Activated naive CD4-positive, alpha-beta T cell treated with anti-CD3 and anti-CD28 coated beads, Interleukin-2, amount 50 U/mL, for 72 hours (primary cell): ENCODE results near the gene ATR. TPM values are rescaled to one million over a fixed set of nuclear protein-coding genes. Genes with fewer than 3 reads are reported as not detected.
"Not testable (repeated sequence)": the region's sequence is repeated elsewhere in the genome, so short reads cannot be mapped to it uniquely, and the experiment has no call there.

Experiments
- ATAC-seq, 2 donors: fragments of 150-1000 bp; cut with Tn5 transposase; 2 replicates each; pipeline ENCODE4 v1.10.0; 2021; ENCODE audit warnings: mild to moderate bottlenecking in 2 of 2, moderate library complexity in 2 of 2
- DNase-seq, 2 donors: peaks; one replicate each; pipeline ENCODE4 v3.0.0; 2021 to 2022; ENCODE audit warnings: low spot score in 2 of 2
- H3K27ac Mint-ChIP-seq, 2 donors: one replicate each; pipeline ENCODE4 v1.8.0; 2022; ENCODE audit warnings: mild to moderate bottlenecking in 2 of 2, mixed read lengths in 2 of 2
- H3K36me3 Mint-ChIP-seq, 2 donors: one replicate each; pipeline ENCODE4 v1.8.0; 2022; ENCODE audit warnings: mixed read lengths in 2 of 2
- H3K9me3 Mint-ChIP-seq, 2 donors: one replicate each; pipeline ENCODE4 v1.8.0; 2022; ENCODE audit warnings: mixed read lengths in 2 of 2
- total RNA-seq, 2 donors: library from RNA; stranded (reverse); gene quantifications; one replicate each; pipeline ENCODE4 v1.2.3, GENCODE V29; 2022

Gene ATR
- total RNA-seq, 2 donors from 2014 or later, result 33.1 to 45.0 TPM

DNA sequence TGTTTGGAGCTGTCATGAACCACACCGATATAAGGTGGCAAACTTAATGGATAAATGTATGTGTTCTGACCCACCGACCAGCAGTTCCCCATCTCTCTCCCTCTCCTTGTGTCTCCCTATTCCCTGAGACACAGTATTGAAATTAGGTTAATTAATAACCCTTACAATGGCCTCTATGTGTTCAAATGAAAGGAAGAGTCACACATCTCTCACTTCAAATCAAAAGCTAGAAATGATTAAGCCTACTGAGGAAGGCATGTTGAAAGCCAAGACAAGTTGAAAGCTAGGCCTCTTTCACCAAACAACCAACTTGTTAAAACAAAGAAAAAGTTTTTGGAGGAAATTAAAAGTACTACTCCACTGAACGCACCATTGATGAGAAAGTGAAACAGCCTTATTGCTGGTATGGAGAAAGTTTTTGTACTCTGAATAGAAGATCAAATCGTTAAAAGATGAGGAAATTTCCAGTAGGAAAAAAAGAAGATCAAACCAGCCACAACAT lies 15.0 kb downstream of the ATR start:
- peak in 1 of 2 donors; percentile 68 for ATAC-seq
- H3K36me3 Mint-ChIP-seq, result peaks cover 0 to 25% of the 10 kb centered on the region in 2 donors

GRCh38 chr3:142560118-142560517 lies 18.4 kb downstream of the ATR start:
- DNase-seq (no peak), ATAC-seq (no peak)
- Mint-ChIP-seq H3K9me3 (no peaks in the 10 kb centered on the region), H3K36me3 (peaks cover 10 to 32% of the 10 kb centered on the region in 2 donors), H3K27ac (no peak overlapping the region)

More for the DNA sequence above, 15.0 kb downstream of the ATR start:
- H3K9me3 Mint-ChIP-seq, result no peaks in the 10 kb centered on the region
- DNase-seq, result no peak
- H3K27ac Mint-ChIP-seq, result peak overlapping the region; percentile 19 to 23

DNA sequence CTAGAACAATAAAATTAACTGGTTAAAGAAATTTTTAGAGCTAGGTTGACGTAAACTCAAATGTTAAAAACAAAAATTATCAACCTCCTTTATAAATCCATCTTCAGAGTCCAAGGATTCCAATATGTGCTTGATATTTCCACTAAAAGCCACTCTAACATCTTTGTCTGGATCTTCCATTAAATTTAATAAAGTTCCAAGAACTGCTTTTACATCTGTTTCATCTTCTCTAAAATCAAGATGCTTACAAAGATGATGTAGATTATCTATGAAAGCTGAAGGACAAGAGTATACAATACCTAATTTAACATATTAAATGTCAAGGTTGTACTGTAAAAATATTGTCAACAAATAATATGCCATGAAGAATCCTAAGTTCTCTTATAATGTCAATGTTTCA lies 24.8 kb downstream of the ATR start:
- no peak overlapping the region for H3K27ac Mint-ChIP-seq
- DNase-seq (no peak), ATAC-seq (no peak)
- peaks cover 40 to 50% of the 10 kb centered on the region in 2 donors for H3K36me3 Mint-ChIP-seq
- H3K9me3 Mint-ChIP-seq, result no peaks in the 10 kb centered on the region

- H3K27ac Mint-ChIP-seq, H3K9me3 Mint-ChIP-seq, DNase-seq, ATAC-seq: not testable (repeated sequence)
- H3K36me3 Mint-ChIP-seq, result peaks cover 40 to 50% of the 10 kb centered on the region in 2 donors
Observed at GRCh38 chr3:142552579-142552978, 26.0 kb downstream of the ATR start.

DNA sequence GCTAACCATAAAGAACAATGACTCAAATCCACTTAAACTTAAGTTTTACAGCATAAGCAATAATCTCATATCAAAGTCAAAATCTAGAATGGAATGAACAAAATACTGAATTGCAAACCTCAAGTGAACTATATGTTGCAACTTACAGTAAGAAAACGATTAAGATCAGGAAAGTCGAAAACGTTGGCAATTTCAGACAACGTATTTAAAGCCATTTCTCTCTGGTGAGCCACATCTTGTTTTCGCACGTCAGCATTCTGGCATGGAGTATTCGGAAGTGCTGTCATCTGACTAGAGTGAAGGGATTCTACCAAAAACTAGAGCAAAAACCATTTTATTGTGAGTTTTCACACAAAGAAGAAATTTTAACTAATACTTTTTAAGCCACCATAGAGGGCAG lies 28.5 kb downstream of the ATR start:
- peaks cover 29 to 36% of the 10 kb centered on the region in 2 donors for H3K36me3 Mint-ChIP-seq
- no peak overlapping the region for H3K27ac Mint-ChIP-seq
- no peaks in the 10 kb centered on the region for H3K9me3 Mint-ChIP-seq
- DNase-seq (no peak), ATAC-seq (no peak)

- DNase-seq (no peak), ATAC-seq (no peak)
- peaks cover 0 to 12% of the 10 kb centered on the region in 2 donors for H3K36me3 Mint-ChIP-seq
- H3K9me3 Mint-ChIP-seq, result no peaks in the 10 kb centered on the region
- peak overlapping the region; percentile 15 to 65 for H3K27ac Mint-ChIP-seq
Observed at GRCh38 chr3:142543307-142543706, 35.2 kb downstream of the ATR start.

DNA sequence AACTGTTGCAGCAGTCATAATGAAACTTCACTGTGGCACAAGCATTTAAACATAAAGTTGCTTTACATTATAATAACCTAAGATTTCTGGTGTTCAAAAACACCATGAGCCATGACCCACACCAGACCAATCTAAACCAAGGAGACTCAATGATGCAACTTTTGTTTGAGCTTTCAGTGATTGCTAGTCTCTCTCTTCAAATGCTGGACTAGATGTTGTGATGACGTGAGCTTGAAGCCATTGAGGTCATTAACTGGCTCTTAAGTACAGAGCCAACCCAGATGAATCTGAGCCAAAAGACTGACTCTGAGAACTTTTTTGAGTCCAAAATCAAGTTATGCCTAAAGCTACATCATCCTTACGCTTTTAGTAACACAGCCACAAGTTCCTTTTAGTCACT lies 36.5 kb downstream of the ATR start:
- no peak for ATAC-seq
- peaks cover 0 to 12% of the 10 kb centered on the region in 2 donors for H3K36me3 Mint-ChIP-seq
- no peak overlapping the region for H3K27ac Mint-ChIP-seq
- DNase-seq, result no peak
- no peaks in the 10 kb centered on the region for H3K9me3 Mint-ChIP-seq

DNA sequence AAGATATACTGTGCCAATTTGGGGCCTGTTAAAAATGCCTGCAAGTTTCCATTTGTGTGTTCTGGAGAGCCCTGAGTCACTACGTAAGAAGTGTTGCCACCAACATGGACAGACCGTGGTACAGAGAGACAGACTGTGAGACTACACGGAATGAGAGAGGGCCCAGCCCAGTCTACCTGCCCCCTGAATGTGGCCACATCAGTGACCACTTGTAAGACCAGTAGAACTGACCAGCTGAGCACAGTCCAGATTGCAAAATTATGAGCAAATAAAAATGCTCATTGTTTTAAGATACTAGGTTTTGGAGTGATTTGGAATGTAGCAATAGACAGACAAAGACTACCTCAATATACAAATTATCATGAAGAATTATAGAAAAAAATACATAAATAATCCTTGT lies 42.0 kb downstream of the ATR start:
- Mint-ChIP-seq H3K27ac (no peak overlapping the region), H3K36me3 (peaks cover 34 to 40% of the 10 kb centered on the region in 2 donors)
- DNase-seq, result no peak

GRCh38 chr3:142534543-142534942 lies 44.0 kb downstream of the ATR start:
- Mint-ChIP-seq H3K36me3 (peaks cover 37 to 39% of the 10 kb centered on the region in 2 donors), H3K9me3 (peaks cover 0 to 8% of the 10 kb centered on the region in 2 donors), H3K27ac (no peak overlapping the region)
- no peak for DNase-seq
- ATAC-seq, result no peak

More for the DNA sequence above, 42.0 kb downstream of the ATR start:
- no peak for ATAC-seq
- H3K9me3 Mint-ChIP-seq, result peaks cover 0 to 8% of the 10 kb centered on the region in 2 donors

GRCh38 chr3:142530296-142530695 lies 48.2 kb downstream of the ATR start:
- Mint-ChIP-seq H3K9me3 (peaks cover 0 to 8% of the 10 kb centered on the region in 2 donors), H3K36me3 (peaks cover 39 to 40% of the 10 kb centered on the region in 2 donors), H3K27ac (no peak overlapping the region)
- no peak for DNase-seq
- no peak for ATAC-seq

DNA sequence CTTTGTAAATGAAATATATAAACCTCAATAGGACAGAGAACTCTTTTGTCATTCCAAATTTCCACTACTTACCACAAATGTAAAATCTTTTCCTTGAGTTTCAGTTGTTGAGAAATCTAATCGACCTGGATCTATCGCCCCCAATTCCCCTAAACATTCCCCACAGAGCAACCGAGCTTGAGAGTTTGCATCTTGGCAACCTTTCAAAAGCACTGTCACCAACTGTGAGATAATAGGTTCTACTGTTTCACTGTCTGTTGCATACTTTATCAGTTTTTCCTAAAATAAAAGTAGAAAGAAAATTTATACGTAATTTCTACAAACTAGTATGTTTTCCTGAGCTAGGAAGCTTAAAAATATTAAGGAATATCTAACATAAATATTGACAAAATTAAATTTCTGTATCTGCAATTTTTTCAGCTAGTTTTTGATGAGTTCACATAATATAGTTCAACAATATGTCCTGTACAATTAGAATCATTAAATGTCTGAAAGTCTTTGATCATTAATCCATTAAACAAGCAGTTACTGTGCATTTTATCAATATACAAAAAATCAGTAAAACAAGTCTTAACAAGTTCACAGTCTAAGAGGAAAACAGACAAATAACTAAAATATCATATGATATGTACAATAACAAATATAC lies 54.5 kb downstream of the ATR start:
- DNase-seq (no peak), ATAC-seq (no peak)
- Mint-ChIP-seq H3K27ac (no peak overlapping the region), H3K36me3 (peaks cover 19 to 30% of the 10 kb centered on the region in 2 donors), H3K9me3 (no peaks in the 10 kb centered on the region)

DNA sequence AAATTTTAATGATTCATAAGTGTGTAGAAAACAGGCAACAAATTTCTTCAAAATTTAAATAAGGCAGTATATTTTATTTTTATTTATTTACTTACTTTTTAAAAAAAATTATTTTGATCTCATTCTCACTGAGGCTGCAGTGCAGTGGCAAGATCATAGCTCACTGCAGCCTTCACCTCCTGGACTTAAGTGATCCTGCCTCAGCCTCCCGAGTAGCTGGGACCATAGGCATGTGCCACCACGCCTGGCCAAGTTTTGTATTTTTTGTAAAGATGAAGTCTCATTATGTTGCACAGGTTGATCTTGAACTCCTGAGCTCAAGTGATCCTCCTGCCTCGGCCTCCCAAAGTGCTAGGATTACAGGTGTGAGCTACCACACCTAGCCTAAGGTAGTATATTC lies 69.5 kb downstream of the ATR start:
- ATAC-seq (peak in 1 of 2 donors; percentile 40), DNase-seq (no peak)
- peak overlapping the region; percentile 69 to 80 for H3K27ac Mint-ChIP-seq
- no peaks in the 10 kb centered on the region for H3K9me3 Mint-ChIP-seq
- H3K36me3 Mint-ChIP-seq, result peaks cover 14 to 24% of the 10 kb centered on the region in 2 donors

GRCh38 chr3:142507241-142507640 lies 71.3 kb downstream of the ATR start:
- DNase-seq, result no peak
- Mint-ChIP-seq H3K9me3 (peaks cover 0 to 4% of the 10 kb centered on the region in 2 donors), H3K36me3 (peaks cover 14 to 31% of the 10 kb centered on the region in 2 donors), H3K27ac (peak overlapping the region; percentile 2 to 41)
- no peak for ATAC-seq

DNA sequence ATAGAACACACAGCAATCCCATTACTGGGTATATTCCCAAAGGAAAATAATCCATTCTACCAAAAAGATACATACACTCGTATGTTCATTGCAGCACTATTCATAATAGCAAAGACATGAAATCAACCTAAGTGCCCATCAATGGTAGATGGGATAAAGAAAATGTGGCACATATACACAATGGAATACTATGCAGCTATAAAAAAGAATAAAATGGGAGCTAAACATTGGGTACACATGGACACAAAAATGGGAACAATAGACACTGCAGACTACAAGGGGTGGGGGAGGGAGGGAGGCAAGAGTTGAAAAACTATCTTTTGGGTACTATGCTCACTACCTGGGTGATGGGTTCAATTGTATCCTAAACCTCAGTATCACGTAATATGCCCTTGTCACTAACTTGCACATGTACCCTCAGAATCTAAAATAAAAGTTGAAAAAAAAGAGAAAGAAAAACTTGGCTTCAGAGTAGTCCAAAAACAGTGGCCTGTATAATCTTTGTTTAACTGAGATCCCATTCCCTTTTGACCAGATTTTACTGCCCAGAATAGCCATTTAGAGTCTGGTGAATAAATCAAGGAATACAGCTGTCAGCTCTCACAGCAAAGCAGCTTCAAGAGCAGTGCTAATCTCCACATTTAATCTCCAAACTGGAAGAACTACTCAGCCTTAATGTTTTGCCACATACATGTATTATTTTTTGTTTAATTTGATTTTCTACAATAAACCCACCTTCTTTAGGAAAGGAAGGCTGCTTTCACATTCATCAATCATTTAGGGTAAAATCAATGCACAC lies 76.1 kb downstream of the ATR start:
- DNase-seq (no peak), ATAC-seq (no peak)
- Mint-ChIP-seq H3K36me3 (peaks cover 10 to 38% of the 10 kb centered on the region in 2 donors), H3K9me3 (peaks cover 0 to 7% of the 10 kb centered on the region in 2 donors), H3K27ac (no peak overlapping the region)

DNA sequence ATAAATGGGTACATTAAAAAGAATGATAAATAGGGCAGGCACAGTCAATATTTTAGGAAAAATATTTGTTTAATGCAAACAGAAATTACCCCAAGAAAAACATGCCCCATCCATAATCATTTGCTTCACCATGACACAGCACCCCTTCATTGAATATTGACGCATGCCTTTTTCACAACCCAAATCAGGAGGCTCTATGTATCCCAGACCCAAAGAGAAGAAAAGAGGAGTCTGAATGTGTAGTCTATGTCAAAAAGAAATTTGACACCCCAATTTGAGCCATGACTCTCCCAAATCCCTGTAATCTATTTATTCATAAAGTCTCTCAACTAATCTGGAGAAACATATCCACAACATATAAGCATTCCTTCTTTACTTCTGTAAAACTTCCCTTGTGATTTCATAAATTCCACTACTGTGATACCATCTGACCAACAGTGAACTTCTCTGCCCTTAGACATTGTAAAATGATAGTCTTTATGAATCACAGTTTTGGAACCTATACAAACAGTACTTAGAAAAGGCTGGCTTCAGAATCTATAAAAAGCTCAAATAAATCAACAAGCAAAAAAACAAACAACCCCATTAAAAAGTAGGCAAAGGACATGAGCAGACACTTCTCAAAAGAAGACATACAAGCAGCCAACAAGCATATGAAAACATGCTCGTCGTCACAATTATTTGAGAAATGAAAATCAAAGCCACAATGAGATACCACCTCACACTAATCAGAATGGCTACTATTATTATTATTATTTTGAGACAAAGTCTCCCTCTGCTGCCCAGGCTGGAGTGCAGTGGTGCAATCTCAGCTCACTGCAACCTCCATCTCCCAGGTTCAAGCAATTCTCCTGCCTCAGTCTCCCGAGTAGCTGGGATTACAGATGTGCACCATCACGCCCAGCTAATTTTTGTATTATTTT lies 77.3 kb downstream of the ATR start:
- ATAC-seq (no peak), DNase-seq (no peak)
- Mint-ChIP-seq H3K36me3 (peaks cover 6 to 35% of the 10 kb centered on the region in 2 donors), H3K27ac (no peak overlapping the region), H3K9me3 (peaks cover 0 to 7% of the 10 kb centered on the region in 2 donors)

GRCh38 chr3:142500211-142500610 lies 78.3 kb downstream of the ATR start:
- Mint-ChIP-seq H3K9me3 (peaks cover 0 to 7% of the 10 kb centered on the region in 2 donors), H3K27ac (no peak overlapping the region), H3K36me3 (peaks cover 0 to 29% of the 10 kb centered on the region in 2 donors)
- no peak for ATAC-seq
- DNase-seq, result no peak
